Measurements from ENCODE around the gene EPM2A. TPM values are rescaled to one million over a fixed set of nuclear protein-coding genes. Genes with fewer than 3 reads are reported as not detected.

The EPM2A gene
- total and polyA plus RNA-seq, 10 of the 15 experiments (the other 5 are each of a cell fraction or from before 2014, with no cell fraction given) = 3.4 to 13.0 (median 7.9) TPM

DNA sequence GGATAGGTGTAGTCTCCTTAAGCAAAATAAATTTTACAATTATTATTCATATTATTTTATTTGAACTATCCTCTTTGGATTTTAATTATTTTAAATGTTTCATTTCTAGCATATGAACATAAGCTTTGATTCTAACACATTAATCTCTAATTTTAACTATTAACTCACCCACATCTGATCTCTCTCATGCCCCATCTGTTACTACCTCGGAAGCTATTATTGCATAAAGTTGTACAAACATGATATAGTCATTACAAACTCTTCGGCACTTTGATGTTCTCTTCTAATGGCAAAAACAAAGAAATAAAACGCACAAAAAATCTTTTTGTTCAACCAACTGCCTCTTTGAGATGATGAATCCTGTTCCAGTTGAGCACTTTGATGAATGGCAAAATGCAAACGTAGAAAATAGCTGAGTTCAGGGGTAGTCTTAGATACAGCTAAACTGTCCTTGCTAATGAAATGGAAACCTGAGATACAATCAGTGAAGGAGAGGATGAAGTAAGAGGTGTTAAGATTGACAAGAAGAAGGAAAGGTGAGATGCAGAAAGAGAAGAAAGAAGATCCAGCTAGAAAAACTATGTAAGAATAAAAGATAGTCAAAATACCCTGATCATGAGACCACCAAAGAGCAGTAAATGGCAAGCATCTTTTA lies 41.1 kb downstream of the EPM2A start:
- intact Hi-C loops (cut with micrococcal nuclease; ENCODE audit: unreplicated experiment) = no loop called here
- DNase-seq (ENCODE audit: low read depth, low spot score) (no peak), ATAC-seq (no peak), FAIRE-seq (no peak)
- Histone ChIP-seq H3K27me3 (replicated peaks in 1 of 2; ENCODE audit: control insufficient read depth in 2 of 2, insufficient read depth in 2 of 2, low read length in 1 of 2) (no peaks in the 10 kb centered on the region), H3K27ac (ENCODE audit: control insufficient read depth, insufficient read depth) (no peak overlapping the region), H2AFZ (ENCODE audit: control insufficient read depth, low read depth, low read length) (no peak overlapping the region), H3K4me1 (ENCODE audit: control insufficient read depth, insufficient read depth, low read length) (no peaks in the 10 kb centered on the region), H3K79me2 (ENCODE audit: control insufficient read depth, insufficient read depth, low read length) (no peaks in the 10 kb centered on the region), H3K4me3 (no peak overlapping the region), H3K4me2 (ENCODE audit: control insufficient read depth, insufficient read depth) (no peak overlapping the region), H3K9me3 (replicated peaks; ENCODE audit: control insufficient read depth, insufficient read depth, low read length) (no peaks in the 10 kb centered on the region; the same call in 2 of the 3 replicates), H3K36me3 (ENCODE audit: control insufficient read depth in 2 of 2, insufficient read depth in 2 of 2, low read length in 1 of 2) (no peaks in the 10 kb centered on the region), H4K20me1 (ENCODE audit: control insufficient read depth, insufficient read depth) (no peaks in the 10 kb centered on the region), H3K9ac (ENCODE audit: control insufficient read depth, insufficient read depth, low read length) (no peak overlapping the region)
- SMC1A ChIA-PET (ENCODE audit: uncharacterized antibody, unreplicated experiment) = no interaction called here
- POLR2A ChIA-PET = no interaction called here
- TF ChIP-seq STAT3 (IDR thresholded peaks at IDR 0.05; ENCODE audit: low read depth, low read length) = no peak
- TF ChIP-seq ZNF384 (IDR thresholded peaks at IDR 0.05; ENCODE audit: borderline replicate concordance, low read depth, low read length) = no peak
- 75% methylated on average over 4 of the region's 4 CpGs for whole genome bisulfite sequencing (ENCODE audit: insufficient coverage, insufficient replicate concordance, low lambda C conversion rate, missing lambda C conversion rate)
- in situ Hi-C loops (cut with MboI) = no loop called here
- RAD21 ChIA-PET (ENCODE audit: unreplicated experiment) = no interaction called here
- no TSS peak for BruUV-seq (replicated peaks)
- CTCF ChIA-PET = interaction anchor here (1.7 kb wide), 1 partner anchor 10 kb away, joined by 7 read pairs; no protein-coding TSS in a partner anchor

DNA sequence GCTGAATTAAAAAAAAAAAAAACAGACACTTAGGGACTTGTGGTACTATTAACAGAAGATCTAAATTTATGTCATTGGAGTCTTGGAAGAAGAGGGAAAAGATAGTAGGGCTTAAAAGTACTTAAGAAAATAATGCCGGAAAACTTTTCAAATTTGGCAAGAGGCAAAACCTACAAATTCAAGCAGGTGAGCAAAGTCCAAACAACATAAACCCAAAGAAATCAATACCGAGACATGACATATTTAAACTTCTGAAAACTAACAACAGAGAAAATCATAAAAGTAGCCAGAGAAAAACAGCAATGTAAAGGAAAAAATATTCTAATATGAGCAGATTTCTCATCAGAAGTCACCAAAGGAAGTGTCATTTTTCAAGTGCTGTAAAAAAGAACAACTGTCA lies 44.4 kb downstream of the EPM2A start:
- Histone ChIP-seq H3K4me3 (no peak overlapping the region), H4K20me1 (ENCODE audit: control insufficient read depth, insufficient read depth) (no peaks in the 10 kb centered on the region), H3K9me3 (replicated peaks; ENCODE audit: control insufficient read depth, insufficient read depth, low read length) (no peaks in the 10 kb centered on the region), H3K4me1 (ENCODE audit: control insufficient read depth, insufficient read depth, low read length) (no peaks in the 10 kb centered on the region), H3K4me2 (ENCODE audit: control insufficient read depth, insufficient read depth) (no peak overlapping the region), H2AFZ (ENCODE audit: control insufficient read depth, low read depth, low read length) (no peak overlapping the region), H3K36me3 (ENCODE audit: control insufficient read depth in 2 of 2, insufficient read depth in 2 of 2, low read length in 1 of 2) (no peaks in the 10 kb centered on the region), H3K9ac (ENCODE audit: control insufficient read depth, insufficient read depth, low read length) (no peak overlapping the region), H3K79me2 (ENCODE audit: control insufficient read depth, insufficient read depth, low read length) (no peaks in the 10 kb centered on the region), H3K27me3 (replicated peaks in 1 of 2; ENCODE audit: control insufficient read depth in 2 of 2, insufficient read depth in 2 of 2, low read length in 1 of 2) (no peaks in the 10 kb centered on the region), H3K27ac (ENCODE audit: control insufficient read depth, insufficient read depth) (no peak overlapping the region)
- in situ Hi-C loops (cut with MboI) (no loop called here), intact Hi-C loops (cut with micrococcal nuclease; ENCODE audit: unreplicated experiment) (no loop called here)
- FAIRE-seq (no peak), DNase-seq (ENCODE audit: low read depth, low spot score) (no peak), ATAC-seq (no peak)
- ChIA-PET POLR2A (no interaction called here), RAD21 (ENCODE audit: unreplicated experiment) (no interaction called here), CTCF (no interaction called here), SMC1A (ENCODE audit: uncharacterized antibody, unreplicated experiment) (no interaction called here)
- no TSS peak for BruUV-seq (replicated peaks)
- WGBS (ENCODE audit: insufficient coverage, insufficient replicate concordance, low lambda C conversion rate, missing lambda C conversion rate) = 88% methylated on average over 2 of the region's 2 CpGs
- TF ChIP-seq MTA2 (IDR thresholded peaks at IDR 0.05; ENCODE audit: low read depth) (no peak), NFIC (IDR thresholded peaks at IDR 0.05; ENCODE audit: low read depth, low read length) (no peak), ATF7 (IDR thresholded peaks at IDR 0.05; ENCODE audit: low read depth) (no peak), RELA (IDR thresholded peaks at IDR 0.05; ENCODE audit: borderline replicate concordance, partially characterized antibody) (no peak), STAT3 (IDR thresholded peaks at IDR 0.05; ENCODE audit: low read depth, low read length) (no peak), MYC (IDR thresholded peaks at IDR 0.05; ENCODE audit: insufficient read depth, insufficient read length, insufficient replicate concordance, low read length, severe bottlenecking) (no peak)
- TF ChIP-seq, protein P1, sequence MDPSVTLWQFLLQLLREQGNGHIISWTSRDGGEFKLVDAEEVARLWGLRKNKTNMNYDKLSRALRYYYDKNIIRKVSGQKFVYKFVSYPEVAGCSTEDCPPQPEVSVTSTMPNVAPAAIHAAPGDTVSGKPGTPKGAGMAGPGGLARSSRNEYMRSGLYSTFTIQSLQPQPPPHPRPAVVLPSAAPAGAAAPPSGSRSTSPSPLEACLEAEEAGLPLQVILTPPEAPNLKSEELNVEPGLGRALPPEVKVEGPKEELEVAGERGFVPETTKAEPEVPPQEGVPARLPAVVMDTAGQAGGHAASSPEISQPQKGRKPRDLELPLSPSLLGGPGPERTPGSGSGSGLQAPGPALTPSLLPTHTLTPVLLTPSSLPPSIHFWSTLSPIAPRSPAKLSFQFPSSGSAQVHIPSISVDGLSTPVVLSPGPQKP (IDR thresholded peaks at IDR 0.05; ENCODE audit: low read depth, low read length) = no peak
- TF ChIP-seq, protein P2, sequence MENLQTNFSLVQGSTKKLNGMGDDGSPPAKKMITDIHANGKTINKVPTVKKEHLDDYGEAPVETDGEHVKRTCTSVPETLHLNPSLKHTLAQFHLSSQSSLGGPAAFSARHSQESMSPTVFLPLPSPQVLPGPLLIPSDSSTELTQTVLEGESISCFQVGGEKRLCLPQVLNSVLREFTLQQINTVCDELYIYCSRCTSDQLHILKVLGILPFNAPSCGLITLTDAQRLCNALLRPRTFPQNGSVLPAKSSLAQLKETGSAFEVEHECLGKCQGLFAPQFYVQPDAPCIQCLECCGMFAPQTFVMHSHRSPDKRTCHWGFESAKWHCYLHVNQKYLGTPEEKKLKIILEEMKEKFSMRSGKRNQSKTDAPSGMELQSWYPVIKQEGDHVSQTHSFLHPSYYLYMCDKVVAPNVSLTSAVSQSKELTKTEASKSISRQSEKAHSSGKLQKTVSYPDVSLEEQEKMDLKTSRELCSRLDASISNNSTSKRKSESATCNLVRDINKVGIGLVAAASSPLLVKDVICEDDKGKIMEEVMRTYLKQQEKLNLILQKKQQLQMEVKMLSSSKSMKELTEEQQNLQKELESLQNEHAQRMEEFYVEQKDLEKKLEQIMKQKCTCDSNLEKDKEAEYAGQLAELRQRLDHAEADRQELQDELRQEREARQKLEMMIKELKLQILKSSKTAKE (IDR thresholded peaks at IDR 0.05; ENCODE audit: low read depth, poor library complexity, severe bottlenecking) = no peak
- TF ChIP-seq, protein P3, sequence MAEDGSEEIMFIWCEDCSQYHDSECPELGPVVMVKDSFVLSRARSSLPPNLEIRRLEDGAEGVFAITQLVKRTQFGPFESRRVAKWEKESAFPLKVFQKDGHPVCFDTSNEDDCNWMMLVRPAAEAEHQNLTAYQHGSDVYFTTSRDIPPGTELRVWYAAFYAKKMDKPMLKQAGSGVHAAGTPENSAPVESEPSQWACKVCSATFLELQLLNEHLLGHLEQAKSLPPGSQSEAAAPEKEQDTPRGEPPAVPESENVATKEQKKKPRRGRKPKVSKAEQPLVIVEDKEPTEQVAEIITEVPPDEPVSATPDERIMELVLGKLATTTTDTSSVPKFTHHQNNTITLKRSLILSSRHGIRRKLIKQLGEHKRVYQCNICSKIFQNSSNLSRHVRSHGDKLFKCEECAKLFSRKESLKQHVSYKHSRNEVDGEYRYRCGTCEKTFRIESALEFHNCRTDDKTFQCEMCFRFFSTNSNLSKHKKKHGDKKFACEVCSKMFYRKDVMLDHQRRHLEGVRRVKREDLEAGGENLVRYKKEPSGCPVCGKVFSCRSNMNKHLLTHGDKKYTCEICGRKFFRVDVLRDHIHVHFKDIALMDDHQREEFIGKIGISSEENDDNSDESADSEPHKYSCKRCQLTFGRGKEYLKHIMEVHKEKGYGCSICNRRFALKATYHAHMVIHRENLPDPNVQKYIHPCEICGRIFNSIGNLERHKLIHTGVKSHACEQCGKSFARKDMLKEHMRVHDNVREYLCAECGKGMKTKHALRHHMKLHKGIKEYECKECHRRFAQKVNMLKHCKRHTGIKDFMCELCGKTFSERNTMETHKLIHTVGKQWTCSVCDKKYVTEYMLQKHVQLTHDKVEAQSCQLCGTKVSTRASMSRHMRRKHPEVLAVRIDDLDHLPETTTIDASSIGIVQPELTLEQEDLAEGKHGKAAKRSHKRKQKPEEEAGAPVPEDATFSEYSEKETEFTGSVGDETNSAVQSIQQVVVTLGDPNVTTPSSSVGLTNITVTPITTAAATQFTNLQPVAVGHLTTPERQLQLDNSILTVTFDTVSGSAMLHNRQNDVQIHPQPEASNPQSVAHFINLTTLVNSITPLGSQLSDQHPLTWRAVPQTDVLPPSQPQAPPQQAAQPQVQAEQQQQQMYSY (CRISPR knock-in tag; IDR thresholded peaks at IDR 0.05) = no peak
